Stimulated activated CD4-positive, alpha-beta T cell treated with anti-CD3 and anti-CD28 coated beads, Interleukin-15, amount 100 ng/mL, for 1 hour (primary cell): ENCODE results near the gene BCL2A1.
"Not testable (repeated sequence)": the region's sequence is repeated elsewhere in the genome, so short reads cannot be mapped to it uniquely, and the experiment has no call there.

ENCODE experiments used
- DNase-seq, 2 donors: peaks; one replicate each; pipeline ENCODE4 v3.0.0-alpha.2; 2020; ENCODE audit warnings: low read depth in 1 of 2, low spot score in 1 of 2

Gene BCL2A1

GRCh38 chr15:79962178-79962577 lies 8.8 kb downstream of the BCL2A1 start:
- no peak for DNase-seq

DNA sequence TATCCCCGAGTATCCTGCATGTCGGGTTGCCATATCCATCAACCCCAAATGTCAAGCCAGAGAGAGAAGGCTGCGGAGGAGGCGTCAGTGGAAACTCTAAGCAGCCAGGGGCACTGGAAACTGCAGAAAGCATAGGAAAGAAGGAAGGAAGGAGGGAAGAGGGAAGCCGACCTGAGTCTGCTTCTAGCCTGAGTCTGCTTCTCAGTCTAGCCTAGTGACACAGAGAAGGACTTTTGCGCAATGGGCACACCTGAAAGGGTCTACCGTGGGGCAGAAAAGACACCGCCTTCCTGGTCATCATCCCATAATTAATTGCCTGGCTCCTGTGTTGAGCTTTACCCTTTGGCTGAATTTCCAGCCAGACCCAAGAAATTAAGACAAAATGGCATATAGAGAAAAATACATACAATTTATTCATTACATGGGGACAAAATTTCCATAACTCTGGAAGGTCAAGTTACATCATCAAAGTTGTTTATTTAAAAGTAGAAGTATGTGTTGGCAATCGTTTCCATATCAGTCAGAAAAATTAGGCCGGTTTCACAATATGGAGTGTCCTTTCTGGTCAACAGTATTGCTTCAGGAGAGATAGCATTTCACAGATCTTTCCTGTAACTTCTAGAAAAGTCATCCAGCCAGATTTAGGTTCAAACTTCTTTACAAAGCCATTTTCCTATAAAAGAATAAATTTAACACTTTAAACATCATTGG lies 10.3 kb downstream of the BCL2A1 start:
- DNase-seq, result no peak

DNA sequence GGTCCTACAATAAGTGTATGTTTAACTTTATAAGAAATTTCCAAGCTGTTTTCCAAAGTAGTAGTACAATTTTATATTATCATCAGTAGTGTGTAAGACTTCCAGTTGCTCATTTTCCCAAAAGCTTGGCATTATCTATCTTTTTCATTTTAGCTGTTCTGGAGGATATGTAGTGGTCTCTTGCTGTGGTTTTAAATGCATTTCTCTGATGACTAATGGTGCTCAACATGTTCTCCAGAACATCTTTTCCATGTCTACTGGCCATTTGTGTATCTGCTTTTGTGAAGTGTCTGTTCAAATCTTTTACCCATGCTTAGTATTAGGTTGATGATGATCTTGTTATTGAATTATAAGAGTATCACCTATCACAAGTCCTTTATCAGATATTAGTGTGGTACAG lies 13.3 kb downstream of the BCL2A1 start:
- no peak for DNase-seq

DNA sequence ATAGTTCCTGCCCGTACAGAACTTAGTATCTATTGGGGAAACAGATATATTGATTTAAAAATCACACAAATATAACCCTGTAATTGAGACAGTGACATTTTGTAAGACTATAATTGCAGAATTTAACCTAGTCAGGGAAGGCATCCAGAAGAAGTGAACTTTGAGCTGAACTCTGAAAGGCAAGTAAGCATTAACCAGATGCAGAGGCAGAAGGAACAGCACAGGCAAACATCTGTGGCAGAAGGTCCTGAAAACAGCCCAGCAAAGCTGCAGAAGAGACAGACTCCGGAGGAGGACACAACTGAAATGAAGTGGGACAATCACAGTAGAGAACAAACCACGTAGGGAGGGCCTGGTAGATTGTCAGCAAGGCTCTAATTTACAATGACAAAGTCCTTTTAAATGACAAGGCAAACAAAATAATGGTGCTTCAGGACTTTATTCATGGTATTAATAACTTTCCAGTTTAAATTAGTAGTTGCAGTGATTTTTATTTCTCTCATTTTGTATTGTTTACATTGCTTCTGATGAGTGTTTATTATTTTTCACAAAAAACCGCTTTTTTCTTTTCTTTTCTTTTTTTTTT lies 14.5 kb downstream of the BCL2A1 start:
- no peak for DNase-seq

- DNase-seq, result no peak
Measured at GRCh38 chr15:79954661-79955060, 16.3 kb downstream of the BCL2A1 start.

- no peak for DNase-seq
Measured at GRCh38 chr15:79953951-79954444, 17.0 kb downstream of the BCL2A1 start.

- no peak for DNase-seq
Measured at GRCh38 chr15:79952329-79952728, 18.7 kb downstream of the BCL2A1 start.

GRCh38 chr15:79950247-79950646 lies 20.7 kb downstream of the BCL2A1 start:
- DNase-seq, result no peak

GRCh38 chr15:79948761-79949160 lies 22.2 kb downstream of the BCL2A1 start:
- no peak for DNase-seq

DNA sequence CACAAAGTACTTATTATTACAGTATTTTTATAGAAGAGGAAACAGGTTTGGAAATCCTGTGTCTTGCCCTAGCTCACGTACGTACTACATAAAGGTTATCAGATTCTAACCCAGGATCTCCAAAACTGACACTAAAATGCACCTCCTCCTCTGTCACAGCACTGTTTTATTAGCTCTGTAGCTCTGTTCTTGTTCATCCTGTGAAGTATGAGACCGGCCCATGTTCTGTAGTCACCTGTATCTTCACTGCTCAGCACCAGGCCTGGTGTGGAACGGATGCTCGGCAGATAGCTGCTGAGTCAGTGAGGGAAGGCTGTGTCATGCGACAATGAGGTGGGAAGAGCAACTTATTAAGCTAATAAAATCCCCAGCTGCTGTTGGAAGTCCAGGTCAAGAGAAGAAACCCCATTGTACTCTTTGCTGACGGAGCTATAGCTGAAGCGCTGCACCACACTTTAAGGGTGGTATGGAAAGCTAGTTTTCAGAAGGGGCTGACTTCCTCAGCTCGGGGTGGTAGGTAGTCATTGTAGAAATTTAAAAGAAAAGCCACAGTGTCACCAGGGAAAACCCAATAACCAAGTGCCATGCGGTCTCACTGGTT lies 22.8 kb downstream of the BCL2A1 start:
- DNase-seq, result no peak

DNA sequence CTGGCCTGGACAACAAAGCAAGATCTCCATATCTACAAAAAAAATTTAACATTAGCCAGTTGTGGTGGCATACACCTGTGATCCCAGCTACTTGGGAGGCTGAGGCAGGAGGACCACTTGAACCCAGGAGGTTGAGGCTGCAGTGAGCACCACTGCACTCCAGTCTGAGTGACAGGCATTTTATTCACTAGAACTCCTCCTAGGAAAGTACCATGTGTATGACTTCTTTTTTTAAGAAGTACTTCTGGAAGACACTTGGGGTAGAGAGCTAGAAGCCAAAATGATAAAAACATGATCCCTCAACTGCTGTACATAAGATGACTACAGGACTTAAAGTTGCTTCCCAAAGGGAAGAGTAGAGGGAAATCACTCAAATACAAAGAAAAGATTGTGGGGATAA lies 24.0 kb downstream of the BCL2A1 start:
- DNase-seq, result no peak

DNA sequence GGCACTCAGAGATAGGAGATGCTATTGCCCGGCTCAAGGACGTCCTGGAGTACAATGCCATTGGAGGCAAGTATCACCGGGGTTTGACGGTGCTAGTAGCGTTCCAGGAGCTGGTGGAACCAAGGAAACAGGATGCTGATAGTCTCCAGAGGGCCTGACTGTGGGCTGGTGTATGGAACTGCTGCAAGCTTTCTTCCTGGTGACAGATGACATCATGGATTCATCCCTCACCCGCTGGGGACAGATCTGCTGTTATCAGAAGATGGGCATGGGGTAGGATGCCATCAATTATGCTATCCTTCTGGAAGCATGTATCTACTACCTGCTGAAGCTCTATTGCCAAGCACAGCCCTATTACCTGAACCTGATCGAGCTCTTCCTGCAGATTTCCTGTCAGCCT lies 26.4 kb downstream of the BCL2A1 start:
- DNase-seq, result no peak

- DNase-seq, result no peak
Measured at GRCh38 chr15:79943820-79944219, 27.2 kb downstream of the BCL2A1 start.

DNA sequence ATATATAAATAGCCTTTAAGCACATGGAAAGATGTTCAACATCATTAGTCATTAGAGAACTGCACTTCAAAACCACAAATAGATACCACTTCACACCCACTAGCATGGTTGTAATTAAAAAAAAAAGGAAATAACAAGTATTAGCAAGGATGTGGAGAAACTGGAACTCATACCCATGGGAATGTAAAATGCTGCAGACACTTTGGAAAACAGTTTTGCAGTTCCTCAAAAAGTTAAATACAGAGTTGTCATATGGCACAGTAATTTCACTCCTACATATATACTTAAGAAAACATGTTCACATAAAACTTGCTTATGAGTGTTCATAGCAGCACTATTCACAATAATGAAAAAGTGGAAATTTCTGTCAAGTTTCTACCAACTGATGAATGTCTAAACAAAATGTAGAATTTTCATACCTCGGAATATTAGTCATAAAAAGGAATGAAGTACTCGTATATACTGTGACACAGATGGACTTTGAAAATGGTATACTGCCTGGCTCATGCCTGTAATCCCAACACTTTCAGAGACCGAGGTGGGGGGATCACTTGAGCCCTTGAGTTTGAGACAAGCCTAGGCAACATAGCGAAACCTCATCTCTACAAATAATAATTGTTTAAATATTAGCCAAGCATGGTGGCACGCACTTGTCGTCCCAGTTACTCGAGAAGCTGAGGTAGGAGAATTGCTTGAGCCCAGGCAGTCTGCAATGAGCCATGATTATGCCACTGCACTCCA lies 28.1 kb downstream of the BCL2A1 start:
- DNase-seq, result no peak

DNA sequence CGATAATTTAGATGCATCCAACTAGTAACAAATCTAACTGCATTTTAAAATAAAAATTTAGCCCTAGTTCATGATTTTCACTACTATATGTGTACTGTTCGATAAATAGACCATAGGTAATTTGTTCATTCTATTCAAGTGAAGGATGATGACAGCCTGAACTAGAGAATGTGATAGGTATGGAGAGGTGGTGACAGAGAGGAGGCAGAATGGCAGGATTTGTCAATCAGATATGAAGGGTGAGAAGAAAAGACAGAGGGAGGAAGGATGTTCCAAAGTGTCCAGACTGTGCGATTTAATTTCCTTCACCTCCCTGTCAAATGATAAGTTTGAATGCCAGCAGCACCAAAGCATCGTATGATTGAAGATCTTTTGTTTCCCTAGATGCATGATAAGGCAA lies 31.6 kb downstream of the BCL2A1 start:
- no peak for DNase-seq

- no peak for DNase-seq
Measured at GRCh38 chr15:79938143-79938542, 32.9 kb downstream of the BCL2A1 start.

- not testable (repeated sequence) for DNase-seq
Measured at GRCh38 chr15:79935556-79936201, 35.3 kb downstream of the BCL2A1 start.

GRCh38 chr15:79933231-79933630 lies 37.8 kb downstream of the BCL2A1 start:
- no peak for DNase-seq

- DNase-seq, result no peak
Measured at GRCh38 chr15:79932447-79932846, 38.5 kb downstream of the BCL2A1 start.

DNA sequence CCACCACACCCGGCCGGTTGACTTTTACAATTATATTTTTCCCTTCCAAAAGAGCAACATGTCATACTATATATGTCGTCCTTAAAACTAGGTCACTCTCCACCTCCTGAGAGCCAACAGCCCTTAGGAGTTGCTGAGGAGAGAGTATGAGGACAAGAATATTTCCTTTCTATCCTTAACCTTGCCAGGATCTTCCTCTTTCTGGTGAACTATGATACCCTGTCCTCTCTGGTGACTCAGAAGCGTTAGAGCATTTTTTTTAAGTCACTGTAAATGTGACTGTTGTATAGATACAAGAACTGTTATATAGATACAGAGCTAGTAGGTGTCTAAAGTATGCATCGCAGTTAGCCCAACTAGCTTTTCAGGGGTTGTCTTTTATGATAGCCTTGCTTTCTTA lies 40.5 kb downstream of the BCL2A1 start:
- no peak for DNase-seq

DNA sequence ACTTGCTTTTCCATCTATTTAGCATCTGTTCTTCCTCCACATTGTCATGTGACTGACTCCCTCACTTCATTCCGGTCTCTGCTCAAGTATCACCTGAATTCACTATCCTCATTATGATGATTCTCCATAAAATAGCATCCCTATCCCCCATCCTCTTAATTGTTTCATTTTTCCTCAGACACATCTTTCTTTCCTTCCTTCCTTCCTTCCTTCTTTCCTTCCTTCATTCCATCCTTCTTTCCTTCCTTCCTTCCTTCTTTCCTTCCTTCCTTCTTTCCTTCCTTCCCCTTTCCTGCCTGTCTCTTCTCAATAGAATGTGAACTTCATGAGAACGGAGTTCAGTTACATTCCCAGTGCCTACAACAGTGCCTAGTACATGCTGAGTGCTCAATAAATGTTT lies 41.6 kb downstream of the BCL2A1 start:
- no peak for DNase-seq
